SU-DHL-6 (cell line): ENCODE data around the gene SRRM2.
A peak's percentile ranks its signal among the peaks of the same experiment; 100 is the strongest.

Source experiments
- H2AFZ ChIP-seq: fragments of 200-600 bp; sonication (generic); 2 replicates; pipeline ENCODE4 v1.6.1; 2014; ENCODE audit warnings: low read depth, mild to moderate bottlenecking, moderate library complexity, mixed read lengths, antibody characterized with exemption, low read length; ENCODE audit not compliant: severe bottlenecking
- H3F3A ChIP-seq: fragments of 200-600 bp; shearing (Covaris generic); 2 replicates; pipeline ENCODE4 v1.6.0; 2016; ENCODE audit warnings: antibody characterized with exemption, mild to moderate bottlenecking; ENCODE audit not compliant: insufficient read depth
- H3K27ac ChIP-seq: fragments of 200-600 bp; sonication (generic); 2 replicates; pipeline ENCODE4 v1.5.1; 2016; ENCODE audit warnings: low read depth, mild to moderate bottlenecking, low read length, moderate library complexity, mixed read lengths
- H3K27me3 ChIP-seq: fragments of 200-600 bp; sonication (generic), shearing (Covaris generic); 2 replicates; pipeline ENCODE4 v1.6.0; 2014; ENCODE audit warnings: mild to moderate bottlenecking, low read length
- H3K36me3 ChIP-seq: fragments of 200-600 bp; sonication (generic); 2 replicates; pipeline ENCODE4 v1.6.1; 2014; ENCODE audit warnings: mild to moderate bottlenecking, low read length, mixed read lengths
- H3K4me2 ChIP-seq: fragments of 300-600, 200-600 bp; shearing (Covaris generic), sonication (generic); 2 replicates; pipeline ENCODE4 v1.6.0; 2014; ENCODE audit warnings: low read length, low read depth, mild to moderate bottlenecking; ENCODE audit not compliant: poor library complexity, severe bottlenecking
- H3K4me3 ChIP-seq: fragments of 200-600 bp; sonication (generic); 2 replicates; pipeline ENCODE4 v1.5.1; 2014; ENCODE audit warnings: antibody characterized with exemption, low read length, mild to moderate bottlenecking, mixed read lengths; ENCODE audit not compliant: insufficient read depth, poor library complexity, severe bottlenecking
- H3K79me2 ChIP-seq: fragments of 200-600 bp; sonication (generic); 2 replicates; pipeline ENCODE4 v1.6.1; 2014; ENCODE audit warnings: mild to moderate bottlenecking, low read length, moderate library complexity; ENCODE audit not compliant: insufficient read depth
- H3K9ac ChIP-seq: fragments of 200-600 bp; sonication (generic); 2 replicates; pipeline ENCODE4 v1.7.0; 2014; ENCODE audit warnings: mild to moderate bottlenecking, low read length
- H3K9me2 ChIP-seq: fragments of 200-600 bp; sonication (generic); replicated peaks from 2 replicates; pipeline ENCODE4 v1.6.1; 2014; ENCODE audit warnings: low read length; ENCODE audit not compliant: insufficient read depth
- H3K9me3 ChIP-seq: fragments of 200-600 bp; sonication (generic); 2 replicates; pipeline ENCODE4 v1.6.1; 2014; ENCODE audit warnings: low read length, mixed read lengths; ENCODE audit not compliant: insufficient read depth
- H4K20me1 ChIP-seq: fragments of 200-600 bp; sonication (generic); 2 replicates; pipeline ENCODE4 v1.6.1; 2014; ENCODE audit warnings: low read depth, mild to moderate bottlenecking, antibody characterized with exemption, low read length, moderate library complexity, mixed read lengths
- EZH2phosphoT487 ChIP-seq: fragments of 200-600 bp; sonication (generic), shearing (Covaris generic); conservative IDR thresholded peaks from 2 replicates; pipeline ENCODE4 v1.6.1; 2018; ENCODE audit warnings: mild to moderate bottlenecking, antibody characterized with exemption, low read length, moderate library complexity, mixed read lengths
- TF ChIP-seq, protein P1 (sequence below): fragments of 200-600 bp; sonication (generic); IDR thresholded peaks from one replicate; pipeline ENCODE4 v1.5.1; 2017; ENCODE audit warnings: antibody characterized with exemption, mild to moderate bottlenecking, low read length, moderate library complexity; ENCODE audit not compliant: insufficient read depth, poor library complexity, severe bottlenecking

SRRM2 gene

DNA sequence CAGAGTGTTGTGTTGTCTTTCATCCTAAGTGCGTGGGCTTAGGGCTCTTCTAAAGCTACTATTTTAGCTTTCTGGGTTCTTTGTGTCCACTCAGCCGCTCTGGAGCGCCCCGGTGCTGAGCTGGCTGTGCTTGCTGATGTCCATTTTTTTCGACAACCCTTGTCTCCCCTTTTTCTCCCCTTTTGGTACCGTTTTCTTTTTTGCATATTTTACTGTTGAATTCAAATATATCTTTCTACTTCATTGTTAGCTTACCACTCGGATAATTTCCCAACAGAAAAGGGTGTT, 1.2 kb downstream of the SRRM2 start:
- H3K9me3 ChIP-seq: no peaks in the 10 kb centered on the region
- H3K27ac ChIP-seq: peak overlapping the region; percentile 98
- peak overlapping the region; percentile 83 for H3K4me3 ChIP-seq
- H3F3A ChIP-seq: no peaks in the 10 kb centered on the region
- TF ChIP-seq EZH2phosphoT487: no peak
- TF ChIP-seq, protein P1, sequence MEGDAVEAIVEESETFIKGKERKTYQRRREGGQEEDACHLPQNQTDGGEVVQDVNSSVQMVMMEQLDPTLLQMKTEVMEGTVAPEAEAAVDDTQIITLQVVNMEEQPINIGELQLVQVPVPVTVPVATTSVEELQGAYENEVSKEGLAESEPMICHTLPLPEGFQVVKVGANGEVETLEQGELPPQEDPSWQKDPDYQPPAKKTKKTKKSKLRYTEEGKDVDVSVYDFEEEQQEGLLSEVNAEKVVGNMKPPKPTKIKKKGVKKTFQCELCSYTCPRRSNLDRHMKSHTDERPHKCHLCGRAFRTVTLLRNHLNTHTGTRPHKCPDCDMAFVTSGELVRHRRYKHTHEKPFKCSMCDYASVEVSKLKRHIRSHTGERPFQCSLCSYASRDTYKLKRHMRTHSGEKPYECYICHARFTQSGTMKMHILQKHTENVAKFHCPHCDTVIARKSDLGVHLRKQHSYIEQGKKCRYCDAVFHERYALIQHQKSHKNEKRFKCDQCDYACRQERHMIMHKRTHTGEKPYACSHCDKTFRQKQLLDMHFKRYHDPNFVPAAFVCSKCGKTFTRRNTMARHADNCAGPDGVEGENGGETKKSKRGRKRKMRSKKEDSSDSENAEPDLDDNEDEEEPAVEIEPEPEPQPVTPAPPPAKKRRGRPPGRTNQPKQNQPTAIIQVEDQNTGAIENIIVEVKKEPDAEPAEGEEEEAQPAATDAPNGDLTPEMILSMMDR: no peak
- H3K9me2 ChIP-seq: no peaks in the 10 kb centered on the region
- H3K9ac ChIP-seq: peak overlapping the region; percentile 92
- H3K79me2 ChIP-seq: peaks cover 61% of the 10 kb centered on the region
- no peak overlapping the region for H2AFZ ChIP-seq
- H3K36me3 ChIP-seq: peaks cover 37% of the 10 kb centered on the region
- peak overlapping the region; percentile 94 for H3K4me2 ChIP-seq
- H3K27me3 ChIP-seq: no peaks in the 10 kb centered on the region
- peaks cover 39% of the 10 kb centered on the region for H4K20me1 ChIP-seq

GRCh38 chr16:2755158-2755557, 2.7 kb downstream of the SRRM2 start:
- H3F3A ChIP-seq: no peaks in the 10 kb centered on the region
- H3K27ac ChIP-seq: no peak overlapping the region
- H2AFZ ChIP-seq: no peak overlapping the region
- peak overlapping the region; percentile 83 for H3K4me3 ChIP-seq
- H3K9me2 ChIP-seq: no peaks in the 10 kb centered on the region
- H3K9me3 ChIP-seq: no peaks in the 10 kb centered on the region
- H3K36me3 ChIP-seq: peaks cover 51% of the 10 kb centered on the region
- TF ChIP-seq EZH2phosphoT487: no peak
- TF ChIP-seq, protein P1: no peak
- H3K79me2 ChIP-seq: peaks cover 75% of the 10 kb centered on the region
- peaks cover 46% of the 10 kb centered on the region for H4K20me1 ChIP-seq
- H3K9ac ChIP-seq: peak overlapping the region; percentile 92; the same call in 1 of the 2 replicates
- no peaks in the 10 kb centered on the region for H3K27me3 ChIP-seq
- peak overlapping the region; percentile 94 for H3K4me2 ChIP-seq

- TF ChIP-seq EZH2phosphoT487: no peak
- TF ChIP-seq, protein P1: no peak
- Histone ChIP-seq H2AFZ (no peak overlapping the region), H3K27ac (no peak overlapping the region), H3F3A (0 out of 2 replicates have a peak, but pooled peaks cover 7% of the 10 kb centered on the region), H3K9me3 (no peaks in the 10 kb centered on the region), H3K4me2 (no peak overlapping the region), H3K79me2 (peaks cover 88% of the 10 kb centered on the region), H3K4me3 (no peak overlapping the region), H3K9me2 (no peaks in the 10 kb centered on the region), H3K9ac (no peak overlapping the region), H3K36me3 (peaks cover 64% of the 10 kb centered on the region), H3K27me3 (no peaks in the 10 kb centered on the region), H4K20me1 (peaks cover 54% of the 10 kb centered on the region)
Measured at GRCh38 chr16:2756288-2757015, 4.0 kb downstream of the SRRM2 start.
